SU-DHL-6 (cell line): ENCODE measurements around the gene EBF3.

ENCODE experiments used
- H2AFZ ChIP-seq: fragments of 200-600 bp; sonication (generic); 2 replicates; pipeline ENCODE4 v1.6.1; 2014; ENCODE audit warnings: low read depth, mild to moderate bottlenecking, moderate library complexity, mixed read lengths, antibody characterized with exemption, low read length; ENCODE audit not compliant: severe bottlenecking
- H3F3A ChIP-seq: fragments of 200-600 bp; shearing (Covaris generic); 2 replicates; pipeline ENCODE4 v1.6.0; 2016; ENCODE audit warnings: antibody characterized with exemption, mild to moderate bottlenecking; ENCODE audit not compliant: insufficient read depth
- H3K27ac ChIP-seq: fragments of 200-600 bp; sonication (generic); 2 replicates; pipeline ENCODE4 v1.5.1; 2016; ENCODE audit warnings: low read depth, mild to moderate bottlenecking, low read length, moderate library complexity, mixed read lengths
- H3K27me3 ChIP-seq: fragments of 200-600 bp; sonication (generic), shearing (Covaris generic); 2 replicates; pipeline ENCODE4 v1.6.0; 2014; ENCODE audit warnings: mild to moderate bottlenecking, low read length
- H3K36me3 ChIP-seq: fragments of 200-600 bp; sonication (generic); 2 replicates; pipeline ENCODE4 v1.6.1; 2014; ENCODE audit warnings: mild to moderate bottlenecking, low read length, mixed read lengths
- H3K4me2 ChIP-seq: fragments of 300-600, 200-600 bp; shearing (Covaris generic), sonication (generic); 2 replicates; pipeline ENCODE4 v1.6.0; 2014; ENCODE audit warnings: low read length, low read depth, mild to moderate bottlenecking; ENCODE audit not compliant: poor library complexity, severe bottlenecking
- H3K4me3 ChIP-seq: fragments of 200-600 bp; sonication (generic); 2 replicates; pipeline ENCODE4 v1.5.1; 2014; ENCODE audit warnings: antibody characterized with exemption, low read length, mild to moderate bottlenecking, mixed read lengths; ENCODE audit not compliant: insufficient read depth, poor library complexity, severe bottlenecking
- H3K79me2 ChIP-seq: fragments of 200-600 bp; sonication (generic); 2 replicates; pipeline ENCODE4 v1.6.1; 2014; ENCODE audit warnings: mild to moderate bottlenecking, low read length, moderate library complexity; ENCODE audit not compliant: insufficient read depth
- H3K9ac ChIP-seq: fragments of 200-600 bp; sonication (generic); 2 replicates; pipeline ENCODE4 v1.7.0; 2014; ENCODE audit warnings: mild to moderate bottlenecking, low read length
- H3K9me2 ChIP-seq: fragments of 200-600 bp; sonication (generic); replicated peaks from 2 replicates; pipeline ENCODE4 v1.6.1; 2014; ENCODE audit warnings: low read length; ENCODE audit not compliant: insufficient read depth
- H3K9me3 ChIP-seq: fragments of 200-600 bp; sonication (generic); 2 replicates; pipeline ENCODE4 v1.6.1; 2014; ENCODE audit warnings: low read length, mixed read lengths; ENCODE audit not compliant: insufficient read depth
- H4K20me1 ChIP-seq: fragments of 200-600 bp; sonication (generic); 2 replicates; pipeline ENCODE4 v1.6.1; 2014; ENCODE audit warnings: low read depth, mild to moderate bottlenecking, antibody characterized with exemption, low read length, moderate library complexity, mixed read lengths
- EZH2phosphoT487 ChIP-seq: fragments of 200-600 bp; sonication (generic), shearing (Covaris generic); conservative IDR thresholded peaks from 2 replicates; pipeline ENCODE4 v1.6.1; 2018; ENCODE audit warnings: mild to moderate bottlenecking, antibody characterized with exemption, low read length, moderate library complexity, mixed read lengths
- TF ChIP-seq, protein P1 (sequence below): fragments of 200-600 bp; sonication (generic); IDR thresholded peaks from one replicate; pipeline ENCODE4 v1.5.1; 2017; ENCODE audit warnings: antibody characterized with exemption, mild to moderate bottlenecking, low read length, moderate library complexity; ENCODE audit not compliant: insufficient read depth, poor library complexity, severe bottlenecking

EBF3 gene

DNA sequence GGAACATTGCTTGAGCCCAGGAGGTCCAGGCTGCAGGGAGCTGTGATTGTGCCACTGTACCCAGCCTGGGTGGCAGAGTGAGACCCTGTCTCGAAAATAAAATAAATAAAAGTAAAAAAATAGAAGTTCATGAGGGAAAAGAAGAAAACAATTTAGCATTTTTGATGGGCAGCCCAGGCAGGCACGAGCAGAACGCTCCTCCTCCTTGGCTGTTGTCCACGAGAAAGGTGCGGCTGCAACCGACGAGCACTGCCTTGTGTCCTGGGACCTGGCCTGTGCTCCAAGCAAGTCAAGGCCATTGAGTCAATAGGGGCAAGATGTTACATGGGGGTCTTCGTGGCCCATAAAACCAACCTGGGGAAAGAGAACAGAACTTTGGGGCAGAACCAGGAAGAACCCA lies 25.6 kb downstream of the EBF3 start:
- Histone ChIP-seq H3K79me2 (no peaks in the 10 kb centered on the region), H4K20me1 (no peaks in the 10 kb centered on the region), H3K27me3 (no peaks in the 10 kb centered on the region), H3K4me3 (no peak overlapping the region), H3K9me2 (no peaks in the 10 kb centered on the region), H3K9ac (no peak overlapping the region), H3K4me2 (no peak overlapping the region), H3K36me3 (no peaks in the 10 kb centered on the region), H3K9me3 (no peaks in the 10 kb centered on the region), H3K27ac (no peak overlapping the region), H3F3A (no peaks in the 10 kb centered on the region), H2AFZ (no peak overlapping the region)
- TF ChIP-seq EZH2phosphoT487: no peak
- TF ChIP-seq, protein P1, sequence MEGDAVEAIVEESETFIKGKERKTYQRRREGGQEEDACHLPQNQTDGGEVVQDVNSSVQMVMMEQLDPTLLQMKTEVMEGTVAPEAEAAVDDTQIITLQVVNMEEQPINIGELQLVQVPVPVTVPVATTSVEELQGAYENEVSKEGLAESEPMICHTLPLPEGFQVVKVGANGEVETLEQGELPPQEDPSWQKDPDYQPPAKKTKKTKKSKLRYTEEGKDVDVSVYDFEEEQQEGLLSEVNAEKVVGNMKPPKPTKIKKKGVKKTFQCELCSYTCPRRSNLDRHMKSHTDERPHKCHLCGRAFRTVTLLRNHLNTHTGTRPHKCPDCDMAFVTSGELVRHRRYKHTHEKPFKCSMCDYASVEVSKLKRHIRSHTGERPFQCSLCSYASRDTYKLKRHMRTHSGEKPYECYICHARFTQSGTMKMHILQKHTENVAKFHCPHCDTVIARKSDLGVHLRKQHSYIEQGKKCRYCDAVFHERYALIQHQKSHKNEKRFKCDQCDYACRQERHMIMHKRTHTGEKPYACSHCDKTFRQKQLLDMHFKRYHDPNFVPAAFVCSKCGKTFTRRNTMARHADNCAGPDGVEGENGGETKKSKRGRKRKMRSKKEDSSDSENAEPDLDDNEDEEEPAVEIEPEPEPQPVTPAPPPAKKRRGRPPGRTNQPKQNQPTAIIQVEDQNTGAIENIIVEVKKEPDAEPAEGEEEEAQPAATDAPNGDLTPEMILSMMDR: no peak

DNA sequence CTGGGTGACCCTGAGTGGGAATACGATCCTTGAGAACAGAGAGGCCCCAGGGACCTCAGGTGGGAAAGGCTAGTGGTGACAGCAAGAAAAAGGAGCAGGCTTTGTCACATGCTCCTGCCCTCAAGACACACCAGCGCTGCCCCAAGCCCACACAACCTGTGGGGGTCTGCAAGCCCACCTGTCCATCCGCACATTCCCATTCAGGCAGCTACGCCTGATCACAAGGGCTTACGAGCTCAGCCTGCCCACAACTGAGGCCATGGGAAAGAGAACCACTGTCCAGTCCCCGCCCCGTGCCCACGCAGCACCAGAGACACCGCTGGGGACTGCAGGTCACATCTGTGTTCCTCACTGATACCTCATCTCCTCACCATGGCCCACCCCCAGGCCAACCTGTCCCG lies 26.7 kb downstream of the EBF3 start:
- TF ChIP-seq EZH2phosphoT487: no peak
- TF ChIP-seq, protein P1: no peak
- H4K20me1 ChIP-seq: no peaks in the 10 kb centered on the region
- no peak overlapping the region for H2AFZ ChIP-seq
- H3K27ac ChIP-seq: no peak overlapping the region
- H3K79me2 ChIP-seq: no peaks in the 10 kb centered on the region
- no peaks in the 10 kb centered on the region for H3K9me3 ChIP-seq
- no peaks in the 10 kb centered on the region for H3K36me3 ChIP-seq
- H3K4me2 ChIP-seq: no peak overlapping the region
- H3K4me3 ChIP-seq: no peak overlapping the region
- no peaks in the 10 kb centered on the region for H3K9me2 ChIP-seq
- H3K9ac ChIP-seq: no peak overlapping the region
- H3K27me3 ChIP-seq: no peaks in the 10 kb centered on the region
- no peaks in the 10 kb centered on the region for H3F3A ChIP-seq

DNA sequence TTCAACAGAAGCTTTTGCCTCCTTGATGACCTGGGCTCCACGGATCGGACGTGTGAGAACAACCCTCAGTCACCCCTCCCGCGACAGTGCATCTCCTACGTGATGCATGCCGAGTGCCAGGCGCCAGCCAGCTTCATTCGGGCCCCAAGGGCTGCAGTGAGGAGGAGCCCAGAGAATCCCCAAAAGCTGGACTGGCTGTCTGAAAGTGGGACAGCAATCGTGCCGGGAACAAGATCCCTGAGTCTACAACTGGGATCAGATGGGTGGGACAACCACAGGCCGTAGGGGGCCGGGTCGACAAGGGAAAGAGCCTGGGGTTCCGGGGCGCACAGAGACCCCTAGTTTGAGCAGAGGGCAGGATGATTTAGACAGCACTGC lies 27.2 kb downstream of the EBF3 start:
- no peaks in the 10 kb centered on the region for H3K36me3 ChIP-seq
- H3K4me3 ChIP-seq: no peak overlapping the region
- H3K9me2 ChIP-seq: no peaks in the 10 kb centered on the region
- TF ChIP-seq, protein P1: no peak
- no peak for TF ChIP-seq EZH2phosphoT487
- H3K9me3 ChIP-seq: no peaks in the 10 kb centered on the region
- H4K20me1 ChIP-seq: no peaks in the 10 kb centered on the region
- H3K27ac ChIP-seq: no peak overlapping the region
- H3K79me2 ChIP-seq: no peaks in the 10 kb centered on the region
- no peaks in the 10 kb centered on the region for H3F3A ChIP-seq
- H2AFZ ChIP-seq: no peak overlapping the region
- H3K4me2 ChIP-seq: no peak overlapping the region
- no peaks in the 10 kb centered on the region for H3K27me3 ChIP-seq
- H3K9ac ChIP-seq: no peak overlapping the region
